K562 (cell line): ENCODE results near the gene TMEM121. TPM values are rescaled to one million over a fixed set of nuclear protein-coding genes. Genes with fewer than 3 reads are reported as not detected.

Experiments used
- BCLAF1 ChIP-seq, 2 experiments: fragments of 450-650 bp in 1 of 2; IDR thresholded peaks; 2 replicates each; pipeline ENCODE4 v1.6.1; 2011 to 2017; ENCODE audit warnings: low read depth in 2 of 2, antibody characterized with exemption in 1 of 2, borderline replicate concordance in 1 of 2, low read length in 1 of 2, mild to moderate bottlenecking in 1 of 2, mixed read lengths in 1 of 2; ENCODE audit not compliant: control insufficient read depth in 1 of 2
- FOS ChIP-seq: IDR thresholded peaks from 3 replicates; pipeline ENCODE4 v1.6.1; 2011; ENCODE audit not compliant: insufficient read length; ENCODE audit errors: extremely low read depth
- HMGN3 ChIP-seq: IDR thresholded peaks from 2 replicates; pipeline ENCODE4 v1.6.1; 2011; ENCODE audit warnings: borderline replicate concordance, low read depth, mild to moderate bottlenecking, mixed read lengths, low read length; ENCODE audit not compliant: insufficient read length; ENCODE audit errors: extremely low read depth
- NELFE ChIP-seq: IDR thresholded peaks from 2 replicates; pipeline ENCODE4 v1.6.1; 2011; ENCODE audit warnings: mild to moderate bottlenecking; ENCODE audit not compliant: insufficient read depth, insufficient read length
- THRA ChIP-seq: fragments of 450-650 bp; IDR thresholded peaks from 2 replicates; pipeline ENCODE4 v1.6.1; 2017; ENCODE audit warnings: mild to moderate bottlenecking, moderate library complexity
- polyA plus RNA-seq, 8 experiments: library from polyadenylated mRNA; depleted of rRNA in 4 of 8; stranded (reverse) in 5 of 8; unstranded in 3 of 8; fragments of >200 nt; fragmentation: Nextera tagmentation in 2 of 8; fragmentation: Illumina TruSeq in 1 of 8; extraction: Ambion mirVana in 2 of 8; extraction: Trizol in 1 of 8; gene quantifications; 2 replicates each; pipeline versions ENCODE4 v1.2.1 to v1.2.3, GENCODE V29; 2011 to 2014; ENCODE audit warnings: inconsistent platforms in 1 of 8, missing spikeins in 1 of 8
- total RNA-seq, 7 experiments: library from RNA; depleted of rRNA in 6 of 7; stranded (reverse); fragments of >200 nt in 6 of 7; fragmentation: Illumina TruSeq in 2 of 7; extraction: Trizol in 2 of 7; gene quantifications; 2 replicates each; pipeline versions ENCODE4 v1.2.1 to v1.2.3, GENCODE V29; 2011 to 2021; ENCODE audit warnings: low replicate concordance in 1 of 7
- TF ChIP-seq, protein P1 (sequence below): sonication (generic); formaldehyde crosslinking; IDR thresholded peaks from 2 replicates; pipeline ENCODE4 v1.8.1; 2023; ENCODE audit warnings: mild to moderate bottlenecking, missing genetic modification reagents
- TF ChIP-seq, protein P2 (sequence below): fragments of 450-650 bp; IDR thresholded peaks from 2 replicates; pipeline ENCODE4 v1.6.1; 2016; ENCODE audit warnings: mild to moderate bottlenecking, moderate library complexity

The TMEM121 gene
- total and polyA plus RNA-seq, 9 of the 15 experiments (the other 6 are each of a cell fraction or from before 2014, with no cell fraction given) = 0.31 to 0.36 TPM; not detected in 7

GRCh38 chr14:105527826-105528585 is 1.6 kb downstream of the TMEM121 start (continued):
- TF ChIP-seq, protein P1, sequence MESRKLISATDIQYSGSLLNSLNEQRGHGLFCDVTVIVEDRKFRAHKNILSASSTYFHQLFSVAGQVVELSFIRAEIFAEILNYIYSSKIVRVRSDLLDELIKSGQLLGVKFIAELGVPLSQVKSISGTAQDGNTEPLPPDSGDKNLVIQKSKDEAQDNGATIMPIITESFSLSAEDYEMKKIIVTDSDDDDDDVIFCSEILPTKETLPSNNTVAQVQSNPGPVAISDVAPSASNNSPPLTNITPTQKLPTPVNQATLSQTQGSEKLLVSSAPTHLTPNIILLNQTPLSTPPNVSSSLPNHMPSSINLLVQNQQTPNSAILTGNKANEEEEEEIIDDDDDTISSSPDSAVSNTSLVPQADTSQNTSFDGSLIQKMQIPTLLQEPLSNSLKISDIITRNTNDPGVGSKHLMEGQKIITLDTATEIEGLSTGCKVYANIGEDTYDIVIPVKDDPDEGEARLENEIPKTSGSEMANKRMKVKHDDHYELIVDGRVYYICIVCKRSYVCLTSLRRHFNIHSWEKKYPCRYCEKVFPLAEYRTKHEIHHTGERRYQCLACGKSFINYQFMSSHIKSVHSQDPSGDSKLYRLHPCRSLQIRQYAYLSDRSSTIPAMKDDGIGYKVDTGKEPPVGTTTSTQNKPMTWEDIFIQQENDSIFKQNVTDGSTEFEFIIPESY (CRISPR knock-in tag) = peak; percentile 80
- no peak for TF ChIP-seq FOS
- TF ChIP-seq, protein P2, sequence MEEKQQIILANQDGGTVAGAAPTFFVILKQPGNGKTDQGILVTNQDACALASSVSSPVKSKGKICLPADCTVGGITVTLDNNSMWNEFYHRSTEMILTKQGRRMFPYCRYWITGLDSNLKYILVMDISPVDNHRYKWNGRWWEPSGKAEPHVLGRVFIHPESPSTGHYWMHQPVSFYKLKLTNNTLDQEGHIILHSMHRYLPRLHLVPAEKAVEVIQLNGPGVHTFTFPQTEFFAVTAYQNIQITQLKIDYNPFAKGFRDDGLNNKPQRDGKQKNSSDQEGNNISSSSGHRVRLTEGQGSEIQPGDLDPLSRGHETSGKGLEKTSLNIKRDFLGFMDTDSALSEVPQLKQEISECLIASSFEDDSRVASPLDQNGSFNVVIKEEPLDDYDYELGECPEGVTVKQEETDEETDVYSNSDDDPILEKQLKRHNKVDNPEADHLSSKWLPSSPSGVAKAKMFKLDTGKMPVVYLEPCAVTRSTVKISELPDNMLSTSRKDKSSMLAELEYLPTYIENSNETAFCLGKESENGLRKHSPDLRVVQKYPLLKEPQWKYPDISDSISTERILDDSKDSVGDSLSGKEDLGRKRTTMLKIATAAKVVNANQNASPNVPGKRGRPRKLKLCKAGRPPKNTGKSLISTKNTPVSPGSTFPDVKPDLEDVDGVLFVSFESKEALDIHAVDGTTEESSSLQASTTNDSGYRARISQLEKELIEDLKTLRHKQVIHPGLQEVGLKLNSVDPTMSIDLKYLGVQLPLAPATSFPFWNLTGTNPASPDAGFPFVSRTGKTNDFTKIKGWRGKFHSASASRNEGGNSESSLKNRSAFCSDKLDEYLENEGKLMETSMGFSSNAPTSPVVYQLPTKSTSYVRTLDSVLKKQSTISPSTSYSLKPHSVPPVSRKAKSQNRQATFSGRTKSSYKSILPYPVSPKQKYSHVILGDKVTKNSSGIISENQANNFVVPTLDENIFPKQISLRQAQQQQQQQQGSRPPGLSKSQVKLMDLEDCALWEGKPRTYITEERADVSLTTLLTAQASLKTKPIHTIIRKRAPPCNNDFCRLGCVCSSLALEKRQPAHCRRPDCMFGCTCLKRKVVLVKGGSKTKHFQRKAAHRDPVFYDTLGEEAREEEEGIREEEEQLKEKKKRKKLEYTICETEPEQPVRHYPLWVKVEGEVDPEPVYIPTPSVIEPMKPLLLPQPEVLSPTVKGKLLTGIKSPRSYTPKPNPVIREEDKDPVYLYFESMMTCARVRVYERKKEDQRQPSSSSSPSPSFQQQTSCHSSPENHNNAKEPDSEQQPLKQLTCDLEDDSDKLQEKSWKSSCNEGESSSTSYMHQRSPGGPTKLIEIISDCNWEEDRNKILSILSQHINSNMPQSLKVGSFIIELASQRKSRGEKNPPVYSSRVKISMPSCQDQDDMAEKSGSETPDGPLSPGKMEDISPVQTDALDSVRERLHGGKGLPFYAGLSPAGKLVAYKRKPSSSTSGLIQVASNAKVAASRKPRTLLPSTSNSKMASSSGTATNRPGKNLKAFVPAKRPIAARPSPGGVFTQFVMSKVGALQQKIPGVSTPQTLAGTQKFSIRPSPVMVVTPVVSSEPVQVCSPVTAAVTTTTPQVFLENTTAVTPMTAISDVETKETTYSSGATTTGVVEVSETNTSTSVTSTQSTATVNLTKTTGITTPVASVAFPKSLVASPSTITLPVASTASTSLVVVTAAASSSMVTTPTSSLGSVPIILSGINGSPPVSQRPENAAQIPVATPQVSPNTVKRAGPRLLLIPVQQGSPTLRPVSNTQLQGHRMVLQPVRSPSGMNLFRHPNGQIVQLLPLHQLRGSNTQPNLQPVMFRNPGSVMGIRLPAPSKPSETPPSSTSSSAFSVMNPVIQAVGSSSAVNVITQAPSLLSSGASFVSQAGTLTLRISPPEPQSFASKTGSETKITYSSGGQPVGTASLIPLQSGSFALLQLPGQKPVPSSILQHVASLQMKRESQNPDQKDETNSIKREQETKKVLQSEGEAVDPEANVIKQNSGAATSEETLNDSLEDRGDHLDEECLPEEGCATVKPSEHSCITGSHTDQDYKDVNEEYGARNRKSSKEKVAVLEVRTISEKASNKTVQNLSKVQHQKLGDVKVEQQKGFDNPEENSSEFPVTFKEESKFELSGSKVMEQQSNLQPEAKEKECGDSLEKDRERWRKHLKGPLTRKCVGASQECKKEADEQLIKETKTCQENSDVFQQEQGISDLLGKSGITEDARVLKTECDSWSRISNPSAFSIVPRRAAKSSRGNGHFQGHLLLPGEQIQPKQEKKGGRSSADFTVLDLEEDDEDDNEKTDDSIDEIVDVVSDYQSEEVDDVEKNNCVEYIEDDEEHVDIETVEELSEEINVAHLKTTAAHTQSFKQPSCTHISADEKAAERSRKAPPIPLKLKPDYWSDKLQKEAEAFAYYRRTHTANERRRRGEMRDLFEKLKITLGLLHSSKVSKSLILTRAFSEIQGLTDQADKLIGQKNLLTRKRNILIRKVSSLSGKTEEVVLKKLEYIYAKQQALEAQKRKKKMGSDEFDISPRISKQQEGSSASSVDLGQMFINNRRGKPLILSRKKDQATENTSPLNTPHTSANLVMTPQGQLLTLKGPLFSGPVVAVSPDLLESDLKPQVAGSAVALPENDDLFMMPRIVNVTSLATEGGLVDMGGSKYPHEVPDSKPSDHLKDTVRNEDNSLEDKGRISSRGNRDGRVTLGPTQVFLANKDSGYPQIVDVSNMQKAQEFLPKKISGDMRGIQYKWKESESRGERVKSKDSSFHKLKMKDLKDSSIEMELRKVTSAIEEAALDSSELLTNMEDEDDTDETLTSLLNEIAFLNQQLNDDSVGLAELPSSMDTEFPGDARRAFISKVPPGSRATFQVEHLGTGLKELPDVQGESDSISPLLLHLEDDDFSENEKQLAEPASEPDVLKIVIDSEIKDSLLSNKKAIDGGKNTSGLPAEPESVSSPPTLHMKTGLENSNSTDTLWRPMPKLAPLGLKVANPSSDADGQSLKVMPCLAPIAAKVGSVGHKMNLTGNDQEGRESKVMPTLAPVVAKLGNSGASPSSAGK = peak; percentile 55; the same call in 1 of the 2 replicates
- peak; percentile 14 for TF ChIP-seq HMGN3
- no peak for TF ChIP-seq BCLAF1 (IDR thresholded peaks at IDR 0.05; ENCODE audit: borderline replicate concordance in 1 of 2, control insufficient read depth in 1 of 2, low read depth in 2 of 2, low read length in 1 of 2)
- no peak for TF ChIP-seq NELFE
- no peak for TF ChIP-seq THRA
